Stimulated activated CD4-positive, alpha-beta T cell treated with anti-CD3 and anti-CD28 coated beads, Interleukin-4, amount 100 ng/mL, for 48 hours (primary cell): ENCODE measurements around the gene GCH1.

Experiments used
- DNase-seq, 2 donors: peaks; one replicate each; pipeline ENCODE4 v3.0.0-alpha.2; 2020; ENCODE audit warnings: low read depth in 2 of 2

Gene GCH1

DNA sequence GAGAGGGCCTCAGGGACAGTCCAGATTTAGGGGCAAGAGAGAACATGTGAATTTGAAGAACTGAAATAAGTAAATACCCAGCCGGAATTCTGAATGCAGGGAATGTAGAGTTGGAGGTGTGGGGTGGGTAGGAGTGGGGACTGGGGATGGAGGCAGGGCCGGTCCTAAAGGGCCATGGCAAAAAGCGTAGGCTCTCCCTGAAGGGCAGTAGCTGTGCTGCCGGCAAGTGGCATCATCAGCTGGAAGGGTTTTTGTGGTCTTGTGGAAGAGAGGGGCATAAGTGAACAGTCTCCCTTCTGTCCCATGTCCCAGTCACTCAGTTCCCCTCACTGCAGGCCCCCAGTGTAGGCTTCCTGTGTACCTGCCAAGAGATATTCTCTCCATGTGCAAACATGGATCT lies 104.6 kb downstream of the GCH1 start:
- DNase-seq = no peak

DNA sequence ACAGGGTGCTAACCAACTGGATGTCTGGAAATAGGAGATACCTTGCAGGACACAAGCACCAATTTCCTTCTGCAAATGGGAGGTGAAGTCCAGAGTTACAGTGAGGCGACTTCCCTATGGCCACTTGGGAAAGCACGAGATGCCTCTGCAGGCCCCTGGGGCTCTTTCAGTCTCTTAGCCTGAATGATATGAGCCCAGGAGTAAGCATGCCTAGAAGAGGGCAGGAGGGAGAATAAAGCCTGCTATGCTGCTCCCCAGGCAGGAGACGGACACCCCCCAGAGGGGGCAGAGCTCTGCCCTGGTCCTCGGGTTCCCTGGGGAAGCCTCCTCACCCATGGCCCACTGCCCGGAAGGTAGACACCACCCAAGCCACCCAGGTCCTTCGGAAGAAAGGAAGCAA lies 105.1 kb downstream of the GCH1 start:
- DNase-seq = no peak

DNA sequence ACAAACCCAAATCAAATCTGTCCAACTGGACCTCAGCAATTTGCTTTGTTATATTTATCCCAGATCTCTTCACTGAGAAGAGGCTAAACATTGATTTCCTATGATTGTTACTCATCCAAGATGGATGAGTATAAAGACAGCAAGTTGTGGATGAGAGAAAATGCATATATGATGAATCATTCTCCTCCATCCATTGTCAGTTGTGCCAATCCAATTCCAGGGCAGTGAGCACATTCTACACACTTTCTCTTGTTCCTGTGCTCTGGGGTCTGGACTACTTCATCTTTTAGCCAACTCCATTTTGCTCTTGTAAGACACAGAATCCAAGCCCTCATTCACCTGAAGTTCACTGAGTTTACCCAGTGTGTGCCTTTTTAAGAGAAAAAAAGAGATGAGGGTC lies 105.7 kb downstream of the GCH1 start:
- no peak for DNase-seq

DNA sequence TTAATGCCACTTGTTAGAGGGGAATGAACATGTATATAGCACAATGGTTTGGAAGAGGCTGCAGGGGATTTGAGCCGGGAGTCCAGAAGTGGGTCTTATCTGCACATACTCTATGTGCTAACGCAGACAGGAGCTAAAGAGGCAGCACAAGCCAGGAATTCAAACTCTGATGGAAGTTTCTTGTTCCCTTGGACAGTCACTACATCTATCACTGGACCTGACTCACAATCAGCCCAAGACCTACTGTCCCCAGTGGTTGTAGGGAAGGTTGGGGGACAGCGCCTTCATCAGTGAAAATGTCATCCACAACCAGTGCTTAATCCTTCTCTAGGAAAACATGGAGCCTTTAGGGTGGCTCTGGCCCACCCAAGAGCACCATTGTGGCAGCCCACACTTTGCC lies 107.8 kb downstream of the GCH1 start:
- DNase-seq = no peak

DNA sequence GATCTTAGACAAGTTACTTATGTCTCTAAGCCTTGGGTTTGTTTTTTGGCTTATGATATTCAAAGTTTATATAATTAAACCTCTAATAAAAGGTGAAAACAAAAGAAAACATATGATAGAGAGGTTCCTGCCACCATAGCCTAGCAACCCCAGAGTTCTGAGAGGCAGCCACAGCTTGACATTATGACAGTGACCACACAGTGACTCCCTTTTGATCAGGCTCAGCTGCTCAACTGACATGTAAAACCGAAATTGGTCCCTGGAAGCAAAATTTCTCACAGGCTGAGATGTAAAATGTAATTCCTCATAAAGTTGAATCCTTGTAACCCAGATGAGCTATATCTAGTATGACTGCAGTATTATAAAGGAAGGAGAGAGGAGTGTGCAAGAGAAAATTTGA lies 108.5 kb downstream of the GCH1 start:
- DNase-seq = no peak

DNA sequence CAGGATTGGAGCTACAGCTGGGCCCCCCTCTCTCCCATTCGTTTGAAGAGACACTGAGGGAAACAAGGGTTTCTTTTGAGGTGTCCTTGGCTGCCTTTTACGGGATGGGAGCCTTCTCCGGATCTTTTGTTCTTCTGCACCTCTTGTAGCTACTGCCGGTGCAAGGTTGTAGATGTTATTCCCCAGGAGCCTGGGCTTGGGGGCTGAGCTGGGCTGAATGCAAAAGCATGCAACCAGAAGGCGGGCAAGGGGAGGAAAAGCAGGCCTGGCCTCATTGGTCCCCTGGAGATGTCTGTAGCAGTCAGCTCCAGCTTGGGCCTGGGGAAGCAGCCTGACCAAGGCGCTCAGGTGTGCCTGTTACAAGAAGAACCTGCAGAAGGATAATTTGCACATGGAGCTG lies 110.3 kb downstream of the GCH1 start:
- DNase-seq = no peak
